ENCODE measurements around the gene APOC1.

GRCh38 chr19:44882063-44882462 lies 32.3 kb upstream of the APOC1 start:
- no peak for TF ChIP-seq CTCF (IDR thresholded peaks at IDR 0.05; ENCODE audit: insufficient read depth, low read depth, low read length)
- no peak for TF ChIP-seq EZH2 (IDR thresholded peaks at IDR 0.05; ENCODE audit: insufficient read depth, low read length)

Measured in astrocyte (in vitro differentiated cells and primary cell).